ENCODE measurements around the gene SKA2.

DNA sequence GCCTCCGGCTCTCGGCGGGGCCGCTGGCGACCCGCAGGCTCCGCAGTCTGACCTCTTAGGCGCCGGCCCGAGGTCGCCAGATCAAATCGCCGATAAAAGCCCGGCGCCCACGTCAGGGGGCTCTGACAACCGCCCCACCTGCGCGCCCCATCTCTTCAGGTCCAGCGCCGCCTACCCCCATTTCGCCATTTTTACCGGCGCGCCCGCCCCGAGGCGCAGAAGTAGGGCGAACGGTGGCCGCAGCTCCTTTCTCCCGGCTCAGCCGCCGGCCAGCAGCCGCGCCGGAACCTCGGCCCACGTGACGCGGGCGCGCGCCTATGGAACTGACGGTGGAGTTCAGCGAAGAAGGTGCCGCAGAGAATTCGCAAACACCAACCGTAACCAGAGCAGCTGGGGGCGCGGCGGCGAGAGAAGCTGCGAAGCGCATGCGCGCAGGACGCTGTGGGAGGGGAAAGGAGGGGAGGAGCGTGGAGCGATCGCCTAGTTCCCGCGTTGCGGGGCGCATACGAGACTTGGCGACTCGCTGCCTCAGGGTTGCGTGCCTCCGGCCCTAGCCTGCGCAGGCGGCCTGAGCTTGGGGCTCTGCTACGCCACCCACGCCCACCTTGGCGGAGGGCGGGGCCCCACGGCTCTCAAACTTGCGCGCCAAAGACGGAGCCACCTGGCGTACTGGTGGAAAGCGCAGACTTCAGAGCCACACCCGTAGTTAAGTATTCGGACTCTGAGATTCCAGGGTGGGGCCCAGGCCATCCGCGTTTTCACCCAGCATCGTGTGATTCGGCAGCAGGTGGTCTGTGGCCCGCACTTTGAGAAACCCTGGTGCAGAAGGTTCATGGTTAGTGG lies 48.3 kb downstream of the SKA2 start, which contains the start of gene TRIM37:
- TF ChIP-seq, protein P1, sequence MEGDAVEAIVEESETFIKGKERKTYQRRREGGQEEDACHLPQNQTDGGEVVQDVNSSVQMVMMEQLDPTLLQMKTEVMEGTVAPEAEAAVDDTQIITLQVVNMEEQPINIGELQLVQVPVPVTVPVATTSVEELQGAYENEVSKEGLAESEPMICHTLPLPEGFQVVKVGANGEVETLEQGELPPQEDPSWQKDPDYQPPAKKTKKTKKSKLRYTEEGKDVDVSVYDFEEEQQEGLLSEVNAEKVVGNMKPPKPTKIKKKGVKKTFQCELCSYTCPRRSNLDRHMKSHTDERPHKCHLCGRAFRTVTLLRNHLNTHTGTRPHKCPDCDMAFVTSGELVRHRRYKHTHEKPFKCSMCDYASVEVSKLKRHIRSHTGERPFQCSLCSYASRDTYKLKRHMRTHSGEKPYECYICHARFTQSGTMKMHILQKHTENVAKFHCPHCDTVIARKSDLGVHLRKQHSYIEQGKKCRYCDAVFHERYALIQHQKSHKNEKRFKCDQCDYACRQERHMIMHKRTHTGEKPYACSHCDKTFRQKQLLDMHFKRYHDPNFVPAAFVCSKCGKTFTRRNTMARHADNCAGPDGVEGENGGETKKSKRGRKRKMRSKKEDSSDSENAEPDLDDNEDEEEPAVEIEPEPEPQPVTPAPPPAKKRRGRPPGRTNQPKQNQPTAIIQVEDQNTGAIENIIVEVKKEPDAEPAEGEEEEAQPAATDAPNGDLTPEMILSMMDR (IDR thresholded peaks at IDR 0.05), result no peak
- no peak for TF ChIP-seq EZH2 (IDR thresholded peaks at IDR 0.05; ENCODE audit: borderline replicate concordance, insufficient read depth, low read depth, low read length, poor library complexity, severe bottlenecking)
